ENCODE data around the gene MYOD1.

The MYOD1 gene

DNA sequence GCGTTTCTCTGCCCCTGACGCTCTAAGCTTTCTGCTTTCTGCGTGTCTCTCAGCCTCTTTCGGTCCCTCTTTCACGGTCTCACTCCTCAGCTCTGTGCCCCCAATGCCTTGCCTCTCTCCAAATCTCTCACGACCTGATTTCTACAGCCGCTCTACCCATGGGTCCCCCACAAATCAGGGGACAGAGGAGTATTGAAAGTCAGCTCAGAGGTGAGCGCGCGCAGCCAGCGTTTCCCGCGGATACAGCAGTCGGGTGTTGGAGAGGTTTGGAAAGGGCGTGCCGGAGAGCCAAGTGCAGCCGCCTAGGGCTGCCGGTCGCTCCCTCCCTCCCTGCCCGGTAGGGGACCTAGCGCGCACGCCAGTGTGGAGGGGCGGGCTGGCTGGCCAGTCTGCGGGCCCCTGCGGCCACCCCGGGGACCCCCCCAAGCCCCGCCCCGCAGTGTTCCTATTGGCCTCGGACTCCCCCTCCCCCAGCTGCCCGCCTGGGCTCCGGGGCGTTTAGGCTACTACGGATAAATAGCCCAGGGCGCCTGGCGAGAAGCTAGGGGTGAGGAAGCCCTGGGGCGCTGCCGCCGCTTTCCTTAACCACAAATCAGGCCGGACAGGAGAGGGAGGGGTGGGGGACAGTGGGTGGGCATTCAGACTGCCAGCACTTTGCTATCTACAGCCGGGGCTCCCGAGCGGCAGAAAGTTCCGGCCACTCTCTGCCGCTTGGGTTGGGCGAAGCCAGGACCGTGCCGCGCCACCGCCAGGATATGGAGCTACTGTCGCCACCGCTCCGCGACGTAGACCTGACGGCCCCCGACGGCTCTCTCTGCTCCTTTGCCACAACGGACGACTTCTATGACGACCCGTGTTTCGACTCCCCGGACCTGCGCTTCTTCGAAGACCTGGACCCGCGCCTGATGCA is at the start of gene MYOD1:
Gene MYOD1 (plus strand): TSS at position 544 of the 910 bp plus-strand sequence. CDS start 212 bp downstream, at position 756.
- no peak for DNase-seq (ENCODE audit: low read depth in 2 of 2)

DNA sequence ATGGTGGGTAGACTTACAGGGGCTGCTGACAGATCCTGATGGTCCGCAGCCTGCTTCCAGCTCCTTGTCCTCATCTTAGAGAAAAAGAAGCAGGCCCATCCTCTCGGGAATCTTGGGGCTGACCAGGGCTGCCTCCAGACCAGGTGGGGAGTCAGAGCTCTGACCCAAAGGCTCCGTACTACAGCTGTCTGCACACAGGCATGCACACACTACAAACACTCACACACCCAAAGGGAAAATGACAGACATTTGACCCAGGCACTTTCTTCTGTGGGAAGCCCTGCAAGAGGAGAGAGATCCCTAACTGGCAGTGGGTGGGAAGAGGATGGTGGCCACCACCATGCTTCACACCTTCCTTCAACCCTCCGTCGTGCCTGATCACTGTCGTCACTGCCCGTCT is 46.9 kb upstream of the MYOD1 start:
- DNase-seq (ENCODE audit: low read depth in 2 of 2) = no peak

DNA sequence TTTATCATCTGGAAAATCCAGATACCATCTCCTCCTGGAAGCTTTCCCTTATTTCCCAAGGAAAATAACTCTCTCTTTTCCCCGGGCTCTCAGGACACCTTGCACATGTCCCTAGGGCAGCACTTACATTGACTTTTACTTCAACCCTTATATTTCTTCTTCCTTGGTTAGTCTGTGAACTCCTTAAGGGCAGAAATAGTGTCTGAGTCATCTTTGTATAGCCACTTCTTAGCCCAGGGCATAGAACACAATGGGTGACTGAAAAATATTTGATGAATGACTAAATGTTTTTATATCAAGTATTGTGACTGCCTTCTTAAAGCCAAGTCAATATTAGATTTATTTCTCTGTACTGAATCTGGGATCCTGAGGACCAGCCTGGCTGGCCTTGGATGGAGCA is 45.4 kb upstream of the MYOD1 start:
- no peak for DNase-seq (ENCODE audit: low read depth in 2 of 2)

DNA sequence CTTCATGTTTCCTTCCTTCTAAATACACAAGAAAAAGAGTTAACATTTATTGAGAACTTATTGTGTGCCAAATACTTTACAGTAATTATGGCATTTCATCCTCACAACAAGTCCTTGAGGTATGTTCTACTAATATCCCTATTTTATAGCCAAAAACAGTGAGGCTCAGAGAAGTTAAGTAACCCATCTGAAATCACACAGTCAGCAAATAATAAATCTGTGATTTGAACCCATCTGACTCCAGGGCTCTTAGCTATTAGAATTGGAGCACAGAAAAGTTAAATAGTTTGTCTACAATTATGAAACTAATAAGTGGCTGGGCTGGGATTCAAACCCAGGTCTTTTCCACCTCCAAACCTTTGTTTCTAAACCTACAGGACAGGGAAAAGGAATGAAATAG is 36.5 kb upstream of the MYOD1 start:
- no peak for DNase-seq (ENCODE audit: low read depth in 2 of 2)

DNA sequence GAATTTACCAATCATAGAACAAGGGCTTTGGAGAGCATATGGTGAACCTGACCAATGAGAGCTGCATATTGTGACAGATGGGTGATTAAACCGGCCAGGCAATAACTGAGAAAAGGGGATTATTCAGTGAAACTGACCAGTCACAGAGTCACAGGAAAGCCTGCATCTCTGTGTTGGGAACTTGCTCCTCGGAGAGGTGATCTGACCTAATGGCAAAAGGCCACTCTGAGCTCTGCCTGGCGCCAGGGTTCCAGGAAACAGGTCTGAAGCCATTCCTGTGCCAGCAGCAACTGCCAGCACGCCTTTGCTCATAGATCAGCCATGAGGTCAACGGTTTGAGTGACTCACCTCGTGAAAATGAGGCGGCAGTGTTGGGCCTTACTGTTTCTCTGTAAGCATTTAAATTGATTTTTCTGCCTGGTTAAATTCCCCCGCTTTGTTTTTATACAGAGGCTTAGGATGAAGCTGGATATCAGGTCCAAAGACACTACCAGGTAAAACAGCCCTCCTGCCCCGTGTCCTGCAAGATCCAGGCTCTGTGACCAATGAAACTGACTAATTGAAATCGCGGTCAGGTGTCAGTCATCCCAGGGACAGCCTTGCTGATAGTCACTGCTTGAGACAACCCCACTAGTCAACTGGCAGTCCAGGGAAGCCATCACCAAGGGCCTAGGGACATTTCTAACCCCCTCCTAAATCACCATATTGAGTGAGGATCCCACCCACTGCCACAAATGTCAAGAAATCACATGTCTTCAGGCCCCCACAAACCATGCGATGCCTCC is 35.8 kb upstream of the MYOD1 start:
- no peak for DNase-seq (ENCODE audit: low read depth in 2 of 2)

DNA sequence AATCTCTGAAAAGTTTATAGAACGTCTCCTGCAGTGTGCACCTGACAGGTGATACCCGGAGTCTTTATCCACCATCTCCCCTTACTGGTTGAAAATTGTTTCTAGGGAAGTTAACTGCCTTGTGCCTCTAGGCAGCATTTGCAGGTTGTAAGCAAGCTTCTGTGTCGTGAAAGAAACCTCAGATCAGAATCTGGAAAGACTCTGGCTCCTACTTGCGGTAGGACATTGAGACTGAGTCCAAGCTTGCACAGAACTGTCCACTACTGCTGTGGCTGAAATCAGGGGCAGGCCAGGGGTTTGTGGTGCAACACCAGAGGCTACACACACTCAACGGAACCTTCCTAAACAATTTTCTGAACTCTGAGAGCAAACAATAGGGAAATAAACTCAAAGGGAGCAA is 34.8 kb upstream of the MYOD1 start:
- DNase-seq (ENCODE audit: low read depth in 2 of 2) = no peak

DNA sequence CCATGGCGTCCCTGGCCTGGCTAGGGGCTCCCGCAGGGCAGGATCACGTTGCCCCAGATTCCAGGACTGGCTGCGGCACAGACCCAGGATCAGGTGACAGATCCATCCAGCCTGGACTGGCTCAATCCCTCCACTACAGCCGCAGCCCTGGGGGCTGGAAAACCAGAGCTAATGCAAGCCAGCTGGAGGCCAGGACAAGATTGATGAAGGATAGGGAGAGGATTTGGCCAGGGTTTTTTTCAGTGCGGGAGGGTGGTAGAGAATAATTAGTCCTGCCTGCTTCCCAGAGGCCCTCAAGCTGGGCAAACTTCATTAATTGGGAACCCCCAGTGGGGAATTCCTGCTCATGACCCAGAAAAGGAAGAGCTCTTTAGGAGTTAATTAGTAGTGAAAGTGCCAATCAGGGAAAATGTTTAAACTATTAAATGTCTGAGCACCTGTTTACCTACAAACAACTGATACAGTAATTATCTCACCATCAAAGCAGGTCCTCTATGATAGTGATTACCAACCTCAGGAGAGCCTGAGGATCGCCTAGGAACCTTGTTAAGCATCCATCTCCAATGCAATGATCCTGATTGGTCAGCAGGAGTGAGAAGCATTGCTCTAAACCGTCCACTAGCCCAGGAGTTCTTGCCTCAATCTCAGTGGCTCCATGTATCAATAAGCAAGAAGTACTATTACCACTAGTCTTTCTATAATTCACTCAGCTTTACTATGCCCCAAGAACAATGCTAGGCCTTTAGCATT is 33.0 kb upstream of the MYOD1 start:
- no peak for DNase-seq (ENCODE audit: low read depth in 2 of 2)

DNA sequence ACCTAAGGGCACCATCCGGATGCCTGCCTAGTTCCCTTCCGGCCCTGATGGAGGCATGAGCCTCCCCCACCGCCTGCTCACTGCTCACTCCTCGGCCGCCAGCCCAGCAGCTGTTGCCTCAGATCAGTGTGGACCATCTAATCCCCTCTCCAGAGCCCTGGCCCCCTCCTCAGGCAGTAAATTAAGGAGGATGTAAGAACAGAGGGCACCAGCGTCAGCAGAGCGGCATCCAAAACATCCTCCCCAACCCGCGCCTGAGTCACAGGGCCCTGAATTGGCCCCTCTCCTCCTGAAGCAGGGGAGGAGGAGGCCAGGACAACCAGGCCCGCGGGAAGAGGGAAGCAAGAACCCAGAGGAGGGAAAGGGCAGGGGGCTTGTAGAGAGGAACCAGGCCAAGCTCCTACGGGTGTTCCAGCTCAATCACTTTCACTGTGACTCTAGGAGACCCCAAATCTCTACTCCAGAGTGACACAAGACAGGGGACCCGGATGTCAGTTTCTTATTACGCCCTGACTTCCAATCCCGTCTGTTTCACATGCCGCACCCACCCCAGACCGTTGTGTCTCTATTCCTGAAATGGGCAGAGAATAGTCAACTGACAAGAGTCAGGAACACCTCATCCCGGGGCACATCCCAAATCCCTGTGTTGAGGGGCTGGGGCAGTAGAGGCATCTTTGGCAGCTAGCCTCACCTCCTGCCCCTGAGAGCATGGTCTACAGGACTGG is 31.3 kb upstream of the MYOD1 start:
- no peak for DNase-seq (ENCODE audit: low read depth in 2 of 2)

DNA sequence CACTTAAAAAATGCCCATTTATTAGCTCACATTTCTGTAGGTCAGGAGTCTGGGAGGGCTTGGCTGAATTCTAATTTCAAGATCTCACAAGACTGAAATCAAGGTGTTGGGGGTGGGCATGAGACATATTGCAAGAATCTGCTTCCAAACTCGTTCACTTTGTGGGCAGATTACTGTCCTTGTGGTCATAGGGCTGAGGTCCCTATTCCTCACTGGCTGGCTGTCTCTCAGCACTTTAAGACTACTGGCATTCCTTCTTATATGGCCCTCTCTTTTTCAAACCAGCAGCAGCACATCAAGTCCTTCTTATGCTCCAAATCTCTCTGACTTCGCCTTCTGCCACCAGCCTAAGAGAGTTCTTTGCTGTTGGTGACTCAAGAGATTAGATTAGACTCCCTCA is 27.8 kb upstream of the MYOD1 start:
- no peak for DNase-seq (ENCODE audit: low read depth in 2 of 2)

DNA sequence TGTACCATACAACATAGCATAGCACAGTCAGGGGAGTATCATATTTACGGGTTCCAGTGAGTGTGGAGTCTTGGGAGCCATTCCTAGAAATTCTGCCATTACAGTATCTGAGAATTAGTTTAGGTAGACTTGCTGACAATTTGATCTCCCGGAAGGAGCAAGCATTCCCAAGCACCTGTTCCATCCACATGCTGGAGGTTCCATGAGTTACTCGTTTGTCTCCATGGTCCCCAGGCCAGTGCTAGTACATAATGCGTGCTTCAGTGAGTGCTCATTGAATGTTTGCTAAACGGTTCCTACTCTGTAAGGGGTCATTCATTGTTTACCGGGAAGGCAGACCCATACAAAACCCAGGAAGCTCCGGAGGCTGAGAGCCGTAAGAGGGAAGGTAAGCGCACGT is 27.4 kb upstream of the MYOD1 start:
- no peak for DNase-seq (ENCODE audit: low read depth in 2 of 2)

DNA sequence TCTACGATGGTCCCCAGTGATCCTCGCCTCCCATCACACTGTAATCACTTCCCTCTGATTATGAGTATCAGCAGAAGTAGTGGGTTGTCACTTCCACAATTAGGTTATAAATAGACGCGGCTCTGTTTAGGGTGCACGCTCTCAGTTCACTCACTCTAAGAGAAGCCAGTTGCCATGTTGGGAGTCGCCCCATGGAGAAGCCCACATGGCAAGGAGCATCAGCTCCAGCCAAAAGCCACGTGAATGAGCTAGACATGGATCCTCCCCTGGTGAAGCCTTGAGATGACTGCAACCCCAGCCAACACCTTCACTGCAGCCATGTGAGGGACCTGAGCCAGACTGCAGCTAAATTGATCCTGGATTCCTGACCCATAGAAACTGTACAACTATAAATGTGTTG is 26.4 kb upstream of the MYOD1 start:
- DNase-seq (ENCODE audit: low read depth in 2 of 2) = no peak

DNA sequence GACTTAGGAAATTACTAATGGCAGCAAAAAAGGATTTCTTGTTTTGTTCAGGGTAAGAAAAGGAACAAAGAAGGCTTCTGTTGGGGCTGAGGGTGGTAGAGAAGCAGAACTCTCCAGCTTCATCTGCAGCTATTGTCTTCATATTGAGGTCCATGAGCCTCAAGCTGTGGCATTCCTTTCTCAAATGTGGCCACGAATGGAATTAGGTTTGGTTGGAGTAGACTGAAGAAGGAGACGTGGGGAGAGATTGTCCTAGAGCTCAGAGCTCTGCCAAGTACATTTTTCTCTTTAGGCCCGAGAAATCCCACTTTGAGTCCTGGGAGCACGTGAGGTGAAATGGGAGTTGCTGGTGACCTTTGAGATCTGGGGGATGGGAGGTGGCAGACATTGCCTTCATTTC is 25.8 kb upstream of the MYOD1 start:
- no peak for DNase-seq (ENCODE audit: low read depth in 2 of 2)

DNA sequence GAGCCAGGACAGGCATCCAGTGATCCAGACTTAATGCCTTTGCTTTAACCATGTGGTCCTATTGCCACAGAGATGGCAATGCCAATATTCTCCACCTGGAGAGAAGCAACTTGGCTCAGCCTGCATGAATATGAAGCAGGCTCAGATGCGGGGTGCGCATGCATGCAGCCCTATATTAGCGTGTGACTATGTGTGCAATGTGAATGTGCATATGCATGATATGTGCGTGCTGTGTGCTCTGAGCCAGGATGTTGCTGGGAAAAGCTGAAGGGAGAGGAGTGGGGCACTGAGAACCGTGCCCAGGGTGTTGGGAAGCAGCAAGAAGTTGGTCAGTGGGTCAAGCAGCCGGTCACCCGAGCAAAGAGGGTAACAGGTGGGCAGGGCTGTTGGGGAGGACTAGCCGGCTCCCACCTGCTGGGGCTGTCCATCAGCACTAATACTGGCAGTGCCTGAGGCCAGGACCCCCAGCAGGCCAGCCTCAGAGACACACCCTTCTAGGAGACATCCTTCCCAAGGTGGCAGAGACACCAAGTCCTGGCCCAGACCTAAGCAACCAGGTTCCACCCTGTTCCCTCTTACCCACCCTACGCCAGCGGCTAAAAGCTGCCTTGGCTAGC is 24.8 kb upstream of the MYOD1 start:
- no peak for DNase-seq (ENCODE audit: low read depth in 2 of 2)

DNA sequence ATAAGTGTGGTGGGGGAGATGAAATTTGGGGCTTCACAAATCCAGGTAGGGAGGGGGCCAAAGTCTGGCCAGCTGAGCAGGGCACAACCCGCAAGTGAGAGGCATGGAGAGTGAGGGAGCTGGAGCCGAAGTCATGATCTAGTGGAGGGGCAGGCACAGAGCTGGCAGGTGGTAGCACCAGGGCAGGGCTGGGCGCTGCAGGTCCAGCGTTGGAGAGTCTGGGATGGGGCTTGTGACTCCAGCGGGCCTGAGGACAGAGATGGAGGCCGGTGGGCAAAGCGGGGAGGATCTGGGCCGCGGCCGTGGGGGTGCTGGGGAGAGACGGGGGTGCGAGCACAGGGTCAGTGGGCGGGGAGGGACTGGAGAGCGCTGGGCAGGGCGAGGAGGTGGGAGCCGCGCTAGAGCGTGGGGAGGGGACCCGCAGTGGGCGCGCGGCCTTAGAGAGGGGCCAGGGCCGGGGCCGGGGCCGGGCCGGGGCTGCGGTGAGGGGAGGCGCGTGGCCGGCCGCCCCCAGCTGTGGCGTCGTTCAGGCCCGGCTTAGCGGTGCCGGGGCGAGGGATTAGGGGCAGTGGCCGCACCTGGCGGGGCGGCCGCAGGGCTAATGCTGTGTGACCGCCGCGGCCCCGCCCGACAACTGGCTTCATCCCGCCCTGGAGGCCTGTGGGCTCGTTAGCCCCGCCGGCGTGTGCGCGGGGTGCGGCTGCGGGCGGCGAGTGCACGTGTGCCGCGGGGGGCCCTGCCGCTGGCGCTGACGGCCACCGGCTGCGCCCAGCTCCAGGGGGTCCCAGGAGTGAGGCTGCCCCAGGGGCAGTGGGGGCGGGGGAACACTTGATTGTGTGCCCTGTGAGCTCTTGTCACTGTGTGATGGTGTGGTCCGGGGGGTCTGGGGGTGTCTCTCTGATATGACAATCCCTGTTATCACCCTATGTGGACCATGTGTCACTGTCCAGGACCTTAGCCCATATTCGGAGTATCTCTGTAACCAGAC is 23.6 kb upstream of the MYOD1 start:
- no peak for DNase-seq (ENCODE audit: low read depth in 2 of 2)

DNA sequence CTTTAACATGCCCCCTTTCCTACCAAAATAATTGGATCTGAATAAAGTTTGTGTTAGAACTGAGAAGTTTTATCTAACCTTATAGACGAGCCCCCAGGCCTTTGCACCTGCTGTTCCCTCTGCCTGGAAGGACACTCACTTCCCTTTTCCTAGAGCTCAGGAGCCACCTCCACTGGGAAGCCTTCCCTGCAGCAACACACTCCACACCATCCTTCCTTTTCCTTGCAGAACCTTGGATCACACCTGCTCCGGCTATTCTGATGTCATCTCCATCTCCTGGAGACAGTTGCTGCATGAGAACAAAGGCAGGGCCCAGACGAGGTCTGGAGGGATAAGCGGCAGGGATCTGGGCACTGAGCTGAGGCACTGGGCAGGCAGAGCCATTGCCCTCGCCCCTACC is 22.6 kb upstream of the MYOD1 start:
- no peak for DNase-seq (ENCODE audit: low read depth in 2 of 2)

DNA sequence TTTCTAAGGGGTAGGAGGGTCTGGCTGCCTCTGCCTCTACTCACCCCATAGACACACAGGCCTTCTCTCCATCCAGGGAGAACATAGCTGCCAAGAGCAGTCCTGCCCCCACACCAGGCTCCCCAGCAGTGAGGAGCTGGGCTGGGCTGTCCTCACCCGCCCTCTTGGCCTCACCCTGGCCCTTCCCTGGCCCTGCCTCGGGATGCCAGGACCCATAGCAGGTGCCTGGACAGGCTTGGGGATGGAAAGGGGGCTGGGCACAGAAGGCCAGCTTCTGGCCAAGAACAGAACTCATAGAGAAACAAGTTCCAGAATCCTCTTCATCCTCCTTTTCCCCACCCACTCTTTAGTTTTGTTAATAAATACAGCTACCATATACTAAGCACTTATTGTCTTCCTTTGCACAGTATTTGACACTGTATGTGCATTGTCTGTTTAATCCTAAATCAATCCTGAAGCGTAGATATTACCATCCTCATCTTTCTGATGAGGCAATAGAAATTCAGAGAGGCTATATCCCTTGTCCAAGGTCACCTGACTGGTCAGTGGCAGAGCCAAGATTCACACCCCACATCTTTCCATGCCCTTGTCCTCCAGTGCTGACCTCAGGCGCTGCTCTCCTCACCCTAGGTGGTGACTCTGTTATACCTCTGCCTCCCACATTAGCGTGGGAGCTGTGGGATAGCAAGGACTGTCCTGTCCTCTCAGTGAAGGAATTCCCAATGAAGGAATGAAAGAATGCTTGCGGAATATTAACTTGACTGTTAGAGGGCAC is 22.0 kb upstream of the MYOD1 start:
- no peak for DNase-seq (ENCODE audit: low read depth in 2 of 2)

DNA sequence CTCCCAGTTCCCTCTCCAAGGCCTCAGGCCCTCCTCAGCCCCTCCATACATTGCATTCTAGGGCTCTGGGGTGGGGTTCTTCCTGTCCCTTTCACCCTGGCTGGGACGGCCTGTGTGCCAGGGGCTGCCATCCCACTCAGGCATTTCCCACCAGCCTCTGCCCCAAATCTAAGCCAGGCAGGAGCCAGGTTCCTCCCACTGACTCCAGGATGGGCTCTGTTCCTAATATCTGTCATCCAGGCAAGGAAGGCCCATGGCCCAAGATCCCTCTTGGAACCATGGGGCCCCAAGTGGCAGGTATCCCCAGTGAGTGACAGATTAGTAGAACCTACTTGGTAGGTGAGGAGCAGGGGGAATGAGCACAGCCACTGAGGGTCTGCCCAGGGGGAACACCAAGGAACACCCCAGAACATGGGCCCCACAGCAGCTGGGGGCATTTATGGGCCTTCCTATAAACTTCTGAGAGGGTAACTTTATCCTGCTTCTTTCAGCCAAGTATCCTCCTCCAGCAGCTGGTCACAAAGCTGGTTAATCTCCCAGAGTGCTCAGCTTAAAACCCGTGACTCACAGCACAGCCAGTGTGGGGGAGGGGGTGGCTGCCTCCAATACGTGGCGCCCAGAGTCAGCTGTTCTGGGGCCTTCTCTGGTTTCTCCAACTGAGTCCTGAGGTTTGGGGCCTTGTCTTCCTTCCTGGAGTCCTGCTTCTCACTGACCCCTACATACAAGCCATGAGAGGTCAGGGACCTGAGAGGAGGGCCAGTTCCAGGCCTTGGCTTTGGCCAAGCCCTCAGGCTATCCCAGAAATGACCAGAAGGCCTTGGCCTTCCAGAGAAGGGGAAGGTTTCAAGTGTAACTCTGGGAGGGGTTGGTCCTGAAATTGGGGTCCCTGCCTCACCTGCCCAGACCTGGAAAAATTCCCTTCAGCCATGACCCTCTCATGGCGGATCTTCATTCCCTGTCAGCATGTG is 19.9 kb upstream of the MYOD1 start:
- DNase-seq (ENCODE audit: low read depth in 2 of 2) = no peak

DNA sequence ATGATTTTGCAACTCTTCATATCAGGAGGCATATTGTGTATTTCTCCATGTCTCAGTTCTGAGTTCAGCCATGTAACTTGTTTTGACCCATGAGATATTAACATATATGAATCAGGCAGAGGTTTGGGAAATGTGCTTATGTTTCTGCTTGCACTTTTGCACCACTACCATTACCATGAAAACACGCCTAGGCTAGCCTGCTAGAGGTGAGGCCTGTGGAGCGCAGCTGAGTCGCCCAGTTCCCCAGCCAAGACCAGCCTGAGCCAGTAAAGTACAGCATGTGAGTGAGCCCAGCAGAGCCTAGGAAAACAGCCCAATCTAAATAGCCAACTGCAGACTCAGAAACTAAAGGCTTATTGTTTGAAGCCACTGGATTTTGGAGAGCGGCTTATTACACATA is 18.4 kb upstream of the MYOD1 start:
- no peak for DNase-seq (ENCODE audit: low read depth in 2 of 2)

Data from stimulated activated CD4-positive, alpha-beta T cell treated with anti-CD3 and anti-CD28 coated beads, Interleukin-12 subunit alpha, Interleukin-12 subunit beta, amount 100 ng/mL, for 24 hours (primary cell).